ENCODE results near the gene ZNF235. TPM values are rescaled to one million over a fixed set of nuclear protein-coding genes. Genes with fewer than 3 reads are reported as not detected.
A peak's percentile ranks its signal among the peaks of the same experiment; 100 is the strongest.

Gene ZNF235
- total and polyA plus RNA-seq, 7 experiments from 2014 or later = 1.9 to 14.3 (median 6.1) TPM

GRCh38 chr19:44332145-44332544 is 27.3 kb upstream of the ZNF235 start:
- CTCF ChIA-PET = no interaction called here
- Mint-ChIP-seq H3K27ac (no peak overlapping the region), H3K4me1 (no peaks in the 10 kb centered on the region), H3K27me3 (peaks cover 0 to 11% (median 5%) of the 10 kb centered on the region in 5 donors), H3K4me3 (no peak overlapping the region), H3K36me3 (peaks cover 0 to 57% (median 21%) of the 10 kb centered on the region in 5 donors), H3K9me3 (peaks cover 21 to 94% (median 61%) of the 10 kb centered on the region in 11 donors)
- ATAC-seq = no peak
- intact Hi-C loops (cut with micrococcal nuclease) = no loop called here
- Histone ChIP-seq H3K9me3 (ENCODE audit: control insufficient read depth in 2 of 3, low read length in 3 of 3) (peaks cover 0 to 41% (median 0%) of the 10 kb centered on the region in 3 experiments), H3K27me3 (ENCODE audit: control insufficient read depth in 2 of 2, insufficient read depth in 2 of 2, low read length in 2 of 2) (no peaks in the 10 kb centered on the region), H3K27ac (ENCODE audit: low read depth, low read length) (no peak overlapping the region), H3K4me1 (ENCODE audit: control insufficient read depth in 2 of 2, insufficient read depth in 2 of 2, low read length in 2 of 2) (no peaks in the 10 kb centered on the region), H3K36me3 (ENCODE audit: control insufficient read depth in 2 of 3, insufficient read depth in 3 of 3, low read length in 3 of 3) (no peaks in the 10 kb centered on the region), H3K4me3 (ENCODE audit: low read length) (no peak overlapping the region)
- POLR2A ChIA-PET = no interaction called here
- no peak for DNase-seq

DNA sequence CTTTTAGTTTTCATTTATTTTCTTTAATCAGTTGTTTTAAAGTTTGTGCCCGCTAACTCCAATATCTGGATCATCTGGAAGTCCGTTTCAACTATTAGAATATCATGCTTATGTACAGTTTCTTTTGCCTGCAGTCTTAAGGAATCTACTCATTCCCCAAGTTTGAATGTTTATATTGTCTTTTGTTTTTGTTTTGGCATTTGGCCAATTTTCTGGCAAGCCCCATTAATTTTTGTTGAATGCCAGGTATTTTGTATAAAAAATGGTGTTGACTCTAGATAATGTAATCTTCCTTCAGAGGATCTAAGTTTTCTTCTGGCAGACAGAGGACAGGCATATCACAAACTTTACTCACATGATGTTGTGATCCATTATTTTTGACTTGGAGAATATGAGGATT is 11.1 kb upstream of the ZNF235 start:
- no peaks in the 10 kb centered on the region for H3K27me3 ChIP-seq (ENCODE audit: control insufficient read depth in 2 of 2, insufficient read depth in 2 of 2, low read length in 2 of 2)
- no peak for ATAC-seq
- Mint-ChIP-seq H3K4me1 (no peaks in the 10 kb centered on the region), H3K9me3 (peaks cover 4 to 83% (median 48%) of the 10 kb centered on the region in 11 donors), H3K4me3 (no peak overlapping the region), H3K36me3 (peaks cover 1 to 24% (median 10%) of the 10 kb centered on the region in 5 donors), H3K27ac (no peak overlapping the region), H3K27me3 (peaks cover 0 to 38% (median 19%) of the 10 kb centered on the region in 5 donors)
- intact Hi-C loops (cut with micrococcal nuclease) = no loop called here
- peaks cover 0 to 6% (median 0%) of the 10 kb centered on the region in 3 experiments for H3K9me3 ChIP-seq (ENCODE audit: control insufficient read depth in 2 of 3, low read length in 3 of 3)
- H3K4me1 ChIP-seq (ENCODE audit: control insufficient read depth in 2 of 2, insufficient read depth in 2 of 2, low read length in 2 of 2) = no peaks in the 10 kb centered on the region
- no peak for DNase-seq
- H3K36me3 ChIP-seq (ENCODE audit: control insufficient read depth in 2 of 3, insufficient read depth in 3 of 3, low read length in 3 of 3) = no peaks in the 10 kb centered on the region
- POLR2A ChIA-PET = no interaction called here
- CTCF ChIA-PET = no interaction called here
- no peak overlapping the region for H3K27ac ChIP-seq (ENCODE audit: low read depth, low read length)
- H3K4me3 ChIP-seq (ENCODE audit: low read length) = no peak overlapping the region

- no peaks in the 10 kb centered on the region for H3K4me1 Mint-ChIP-seq
- Histone ChIP-seq H3K4me3 (ENCODE audit: low read length) (no peak overlapping the region), H3K27ac (ENCODE audit: low read depth, low read length) (no peak overlapping the region), H3K4me1 (ENCODE audit: control insufficient read depth in 2 of 2, insufficient read depth in 2 of 2, low read length in 2 of 2) (no peaks in the 10 kb centered on the region), H3K27me3 (ENCODE audit: control insufficient read depth in 2 of 2, insufficient read depth in 2 of 2, low read length in 2 of 2) (no peaks in the 10 kb centered on the region), H3K36me3 (ENCODE audit: control insufficient read depth in 2 of 3, insufficient read depth in 3 of 3, low read length in 3 of 3) (no peaks in the 10 kb centered on the region), H3K9me3 (ENCODE audit: control insufficient read depth in 2 of 3, low read length in 3 of 3) (peaks cover 0 to 6% (median 0%) of the 10 kb centered on the region in 3 experiments)
- H3K9me3 Mint-ChIP-seq = peaks cover 4 to 82% (median 39%) of the 10 kb centered on the region in 11 donors
- no peak overlapping the region for H3K27ac Mint-ChIP-seq
- H3K36me3 Mint-ChIP-seq = peaks cover 1 to 22% (median 14%) of the 10 kb centered on the region in 5 donors
- intact Hi-C loops (cut with micrococcal nuclease) = no loop called here
- peaks cover 0 to 42% (median 15%) of the 10 kb centered on the region in 5 donors for H3K27me3 Mint-ChIP-seq
- ChIA-PET POLR2A (no interaction called here), CTCF (no interaction called here)
- no peak overlapping the region for H3K4me3 Mint-ChIP-seq
- no peak for DNase-seq
- ATAC-seq = no peak
These were observed 8.4 kb upstream of the ZNF235 start for GRCh38 chr19:44313231-44313630.

GRCh38 chr19:44308011-44308410 is 3.2 kb upstream of the ZNF235 start:
- peaks cover 10 to 12% of the 10 kb centered on the region in 2 donors for H3K4me1 ChIP-seq (ENCODE audit: control insufficient read depth in 2 of 2, insufficient read depth in 2 of 2, low read length in 2 of 2)
- CTCF ChIA-PET = no interaction called here
- no peaks in the 10 kb centered on the region for H3K9me3 ChIP-seq (ENCODE audit: control insufficient read depth in 2 of 3, low read length in 3 of 3)
- H3K27ac ChIP-seq (ENCODE audit: low read depth, low read length) = no peak overlapping the region
- Mint-ChIP-seq H3K4me1 (peaks cover 0 to 26% (median 22%) of the 10 kb centered on the region in 7 donors), H3K4me3 (no peak overlapping the region), H3K9me3 (peaks cover 0 to 66% (median 22%) of the 10 kb centered on the region in 11 donors), H3K36me3 (peaks cover 3 to 8% (median 5%) of the 10 kb centered on the region in 5 donors), H3K27me3 (peaks cover 0 to 17% (median 4%) of the 10 kb centered on the region in 5 donors), H3K27ac (no peak overlapping the region)
- no peak overlapping the region for H3K4me3 ChIP-seq (ENCODE audit: low read length)
- ATAC-seq (no peak), DNase-seq (no peak)
- H3K36me3 ChIP-seq (ENCODE audit: control insufficient read depth in 2 of 3, insufficient read depth in 3 of 3, low read length in 3 of 3) = peaks cover 0 to 5% (median 0%) of the 10 kb centered on the region in 3 experiments
- no peaks in the 10 kb centered on the region for H3K27me3 ChIP-seq (ENCODE audit: control insufficient read depth in 2 of 2, insufficient read depth in 2 of 2, low read length in 2 of 2)
- POLR2A ChIA-PET = no interaction called here
- intact Hi-C loops (cut with micrococcal nuclease) = loop anchor here (10.0 kb wide), 2 partner anchors 143 to 323 kb away; partner anchors contain the start of genes ZNF155 (in 1 of the 2) and ZNF226 (in 1 of the 2)

DNA sequence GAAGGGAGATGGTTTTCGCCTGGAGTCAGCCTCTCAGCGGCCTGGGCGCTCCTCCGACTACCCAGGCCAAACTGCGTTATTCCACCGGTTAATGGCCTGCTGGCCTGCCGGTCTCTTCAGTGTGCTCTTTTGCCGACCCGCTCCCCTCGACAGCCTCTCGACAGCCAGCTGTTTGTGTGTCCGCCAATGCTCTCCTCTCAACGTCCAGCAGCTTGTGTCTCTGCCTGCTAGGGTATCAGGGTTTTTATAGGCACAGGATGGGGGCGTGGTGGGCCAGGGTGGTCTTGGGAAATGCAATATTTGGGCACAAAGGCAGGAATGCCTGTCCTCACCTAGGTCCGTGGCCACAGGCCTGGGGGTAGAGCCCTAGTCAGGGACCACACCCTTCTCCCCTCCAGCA is 1.5 kb upstream of the ZNF235 start:
- Histone ChIP-seq H3K9me3 (ENCODE audit: control insufficient read depth in 2 of 3, low read length in 3 of 3) (no peaks in the 10 kb centered on the region), H3K36me3 (ENCODE audit: control insufficient read depth in 2 of 3, insufficient read depth in 3 of 3, low read length in 3 of 3) (peaks cover 0 to 16% (median 0%) of the 10 kb centered on the region in 3 experiments), H3K27me3 (ENCODE audit: control insufficient read depth in 2 of 2, insufficient read depth in 2 of 2, low read length in 2 of 2) (no peaks in the 10 kb centered on the region), H3K27ac (ENCODE audit: low read depth, low read length) (no peak overlapping the region), H3K4me1 (ENCODE audit: control insufficient read depth in 2 of 2, insufficient read depth in 2 of 2, low read length in 2 of 2) (peaks cover 10 to 12% of the 10 kb centered on the region in 2 donors), H3K4me3 (ENCODE audit: low read length) (no peak overlapping the region)
- H3K27me3 Mint-ChIP-seq = peaks cover 0 to 15% (median 0%) of the 10 kb centered on the region in 5 donors
- H3K4me1 Mint-ChIP-seq = peaks cover 5 to 31% (median 27%) of the 10 kb centered on the region in 7 donors
- no peak overlapping the region for H3K27ac Mint-ChIP-seq
- H3K4me3 Mint-ChIP-seq = peak overlapping the region in 2 of 10 donors; percentile 10 to 38
- CTCF ChIA-PET = no interaction called here
- intact Hi-C loops (cut with micrococcal nuclease) = loop anchor here (10.0 kb wide), 2 partner anchors 141 to 321 kb away; partner anchors contain the start of genes ZNF155 (in 1 of the 2) and ZNF226 (in 1 of the 2)
- POLR2A ChIA-PET = no interaction called here
- no peak for DNase-seq
- ATAC-seq = no peak
- peaks cover 6 to 17% (median 14%) of the 10 kb centered on the region in 5 donors for H3K36me3 Mint-ChIP-seq
- peaks cover 0 to 60% (median 22%) of the 10 kb centered on the region in 11 donors for H3K9me3 Mint-ChIP-seq

DNA sequence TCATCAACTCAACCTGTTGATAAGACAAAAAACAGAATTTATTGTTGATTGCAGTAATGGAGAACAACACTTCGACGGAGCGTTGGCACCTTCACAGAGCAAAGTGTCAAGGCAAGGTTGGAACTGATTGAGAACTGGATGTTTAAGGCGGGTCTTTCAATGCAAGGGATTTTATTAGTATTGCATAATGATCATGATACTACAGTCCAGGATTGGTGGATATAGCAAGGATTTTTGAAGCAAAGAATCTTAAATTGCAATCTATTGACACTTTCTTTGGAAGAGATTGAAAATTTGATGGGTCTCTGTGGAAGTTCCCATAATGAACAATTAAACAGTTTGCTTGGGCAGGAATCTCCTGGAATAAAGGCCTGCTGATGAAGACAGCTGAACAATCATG is 632 bp upstream of the ZNF235 start:
- peaks cover 12 to 25% (median 22%) of the 10 kb centered on the region in 5 donors for H3K36me3 Mint-ChIP-seq
- ATAC-seq = no peak
- intact Hi-C loops (cut with micrococcal nuclease) = loop anchor here (1.0 to 10.0 kb wide), 13 partner anchors 93 to 479 kb away; partner anchors contain the start of genes ZNF226 (in 2 of the 2), ZNF227 (in 2 of the 2), ZNF155 (in 1 of the 2) and ZNF222 (in 1 of the 2)
- H3K27ac Mint-ChIP-seq = peak overlapping the region in 2 of 9 donors; percentile 72
- H3K27me3 Mint-ChIP-seq = peaks cover 0 to 15% (median 0%) of the 10 kb centered on the region in 5 donors
- POLR2A ChIA-PET = interaction anchor here (0.6 to 2.0 kb wide), 3 partner anchors 93 to 1064 kb away, joined by 3 to 7 read pairs (median 4); partner anchors contain the start of genes ZNF226 and ZNF227
- Histone ChIP-seq H3K27ac (ENCODE audit: low read depth, low read length) (no peak overlapping the region), H3K9me3 (ENCODE audit: control insufficient read depth in 2 of 3, low read length in 3 of 3) (no peaks in the 10 kb centered on the region), H3K4me1 (ENCODE audit: control insufficient read depth in 2 of 2, insufficient read depth in 2 of 2, low read length in 2 of 2) (peaks cover 10 to 12% of the 10 kb centered on the region in 2 donors), H3K36me3 (ENCODE audit: control insufficient read depth in 2 of 3, insufficient read depth in 3 of 3, low read length in 3 of 3) (peaks cover 0 to 20% (median 0%) of the 10 kb centered on the region in 3 experiments), H3K4me3 (ENCODE audit: low read length) (peak overlapping the region; percentile 84), H3K27me3 (ENCODE audit: control insufficient read depth in 2 of 2, insufficient read depth in 2 of 2, low read length in 2 of 2) (no peaks in the 10 kb centered on the region)
- peaks cover 5 to 34% (median 27%) of the 10 kb centered on the region in 7 donors for H3K4me1 Mint-ChIP-seq
- peak overlapping the region; percentile 54 to 96 (median 92) for H3K4me3 Mint-ChIP-seq
- DNase-seq = no peak
- CTCF ChIA-PET = no interaction called here
- H3K9me3 Mint-ChIP-seq = peaks cover 0 to 63% (median 22%) of the 10 kb centered on the region in 11 donors
